ENCODE results near the gene KSR2. TPM values are rescaled to one million over a fixed set of nuclear protein-coding genes. Genes with fewer than 3 reads are reported as not detected.

KSR2 gene
- total RNA-seq, 1 experiment from 2014 or later, result 0.15 TPM

DNA sequence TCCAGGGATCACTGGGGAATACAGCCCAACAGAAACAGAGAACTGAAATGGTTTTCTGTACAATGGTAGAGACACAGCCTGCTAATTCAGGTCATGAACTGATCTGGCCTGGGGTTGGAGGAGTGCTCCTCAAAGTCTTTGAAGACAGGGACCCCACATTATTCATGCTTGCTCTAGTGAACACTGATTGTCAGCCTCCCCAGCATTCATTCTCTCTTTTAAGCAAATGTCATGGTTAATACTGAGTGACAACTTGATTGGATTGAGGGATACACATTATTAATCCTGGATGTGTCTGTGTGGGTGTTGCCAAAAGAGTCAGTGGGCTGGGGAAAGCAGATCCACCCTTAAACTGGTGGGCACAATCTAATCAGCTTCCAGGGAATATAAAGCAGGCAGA is 319.0 kb downstream of the KSR2 start:
- BruUV-seq (replicated peaks), result no TSS peak
- H3K27ac ChIP-seq (ENCODE audit: low read length), result no peak overlapping the region
- ChIA-PET POLR2A (no interaction called here), CTCF (no interaction called here)
- peaks cover 6% of the 10 kb centered on the region for H3K27me3 ChIP-seq (ENCODE audit: control insufficient read depth, insufficient read depth, low read length)
- DNase-seq (ENCODE audit: low read depth, low spot score) (no peak), ATAC-seq (no peak)
- no peaks in the 10 kb centered on the region for H3K36me3 ChIP-seq (ENCODE audit: control insufficient read depth, insufficient read depth, low read length)
- H3K9me3 ChIP-seq (ENCODE audit: control insufficient read depth, insufficient read depth, low read depth, low read length), result no peaks in the 10 kb centered on the region
- in situ Hi-C loops (cut with HindIII; ENCODE audit: low pct_unique_long_range_greater_than_20kb, low sequenced_read_pairs) (no loop called here), intact Hi-C loops (cut with micrococcal nuclease; ENCODE audit: unreplicated experiment) (no loop called here)
- no peak for TF ChIP-seq SIN3A (IDR thresholded peaks at IDR 0.05; ENCODE audit: borderline replicate concordance, insufficient read depth, low read depth, low read length)
- no peak for TF ChIP-seq TCF7L2 (IDR thresholded peaks at IDR 0.05; ENCODE audit: low read depth, low read length)
- no peak for TF ChIP-seq POLR2AphosphoS5 (IDR thresholded peaks at IDR 0.05; ENCODE audit: low read depth, low read length)
- TF ChIP-seq, protein P1, sequence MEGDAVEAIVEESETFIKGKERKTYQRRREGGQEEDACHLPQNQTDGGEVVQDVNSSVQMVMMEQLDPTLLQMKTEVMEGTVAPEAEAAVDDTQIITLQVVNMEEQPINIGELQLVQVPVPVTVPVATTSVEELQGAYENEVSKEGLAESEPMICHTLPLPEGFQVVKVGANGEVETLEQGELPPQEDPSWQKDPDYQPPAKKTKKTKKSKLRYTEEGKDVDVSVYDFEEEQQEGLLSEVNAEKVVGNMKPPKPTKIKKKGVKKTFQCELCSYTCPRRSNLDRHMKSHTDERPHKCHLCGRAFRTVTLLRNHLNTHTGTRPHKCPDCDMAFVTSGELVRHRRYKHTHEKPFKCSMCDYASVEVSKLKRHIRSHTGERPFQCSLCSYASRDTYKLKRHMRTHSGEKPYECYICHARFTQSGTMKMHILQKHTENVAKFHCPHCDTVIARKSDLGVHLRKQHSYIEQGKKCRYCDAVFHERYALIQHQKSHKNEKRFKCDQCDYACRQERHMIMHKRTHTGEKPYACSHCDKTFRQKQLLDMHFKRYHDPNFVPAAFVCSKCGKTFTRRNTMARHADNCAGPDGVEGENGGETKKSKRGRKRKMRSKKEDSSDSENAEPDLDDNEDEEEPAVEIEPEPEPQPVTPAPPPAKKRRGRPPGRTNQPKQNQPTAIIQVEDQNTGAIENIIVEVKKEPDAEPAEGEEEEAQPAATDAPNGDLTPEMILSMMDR (IDR thresholded peaks at IDR 0.05), result no peak
- TF ChIP-seq, protein P2, sequence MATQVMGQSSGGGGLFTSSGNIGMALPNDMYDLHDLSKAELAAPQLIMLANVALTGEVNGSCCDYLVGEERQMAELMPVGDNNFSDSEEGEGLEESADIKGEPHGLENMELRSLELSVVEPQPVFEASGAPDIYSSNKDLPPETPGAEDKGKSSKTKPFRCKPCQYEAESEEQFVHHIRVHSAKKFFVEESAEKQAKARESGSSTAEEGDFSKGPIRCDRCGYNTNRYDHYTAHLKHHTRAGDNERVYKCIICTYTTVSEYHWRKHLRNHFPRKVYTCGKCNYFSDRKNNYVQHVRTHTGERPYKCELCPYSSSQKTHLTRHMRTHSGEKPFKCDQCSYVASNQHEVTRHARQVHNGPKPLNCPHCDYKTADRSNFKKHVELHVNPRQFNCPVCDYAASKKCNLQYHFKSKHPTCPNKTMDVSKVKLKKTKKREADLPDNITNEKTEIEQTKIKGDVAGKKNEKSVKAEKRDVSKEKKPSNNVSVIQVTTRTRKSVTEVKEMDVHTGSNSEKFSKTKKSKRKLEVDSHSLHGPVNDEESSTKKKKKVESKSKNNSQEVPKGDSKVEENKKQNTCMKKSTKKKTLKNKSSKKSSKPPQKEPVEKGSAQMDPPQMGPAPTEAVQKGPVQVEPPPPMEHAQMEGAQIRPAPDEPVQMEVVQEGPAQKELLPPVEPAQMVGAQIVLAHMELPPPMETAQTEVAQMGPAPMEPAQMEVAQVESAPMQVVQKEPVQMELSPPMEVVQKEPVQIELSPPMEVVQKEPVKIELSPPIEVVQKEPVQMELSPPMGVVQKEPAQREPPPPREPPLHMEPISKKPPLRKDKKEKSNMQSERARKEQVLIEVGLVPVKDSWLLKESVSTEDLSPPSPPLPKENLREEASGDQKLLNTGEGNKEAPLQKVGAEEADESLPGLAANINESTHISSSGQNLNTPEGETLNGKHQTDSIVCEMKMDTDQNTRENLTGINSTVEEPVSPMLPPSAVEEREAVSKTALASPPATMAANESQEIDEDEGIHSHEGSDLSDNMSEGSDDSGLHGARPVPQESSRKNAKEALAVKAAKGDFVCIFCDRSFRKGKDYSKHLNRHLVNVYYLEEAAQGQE (IDR thresholded peaks at IDR 0.05; ENCODE audit: insufficient read depth in 1 of 2, low read depth in 2 of 2, low read length in 1 of 2), result no peak
- no peaks in the 10 kb centered on the region for H3K4me1 ChIP-seq (ENCODE audit: control insufficient read depth, insufficient read depth, low read length)
- no peak overlapping the region for H3K4me3 ChIP-seq (ENCODE audit: low read depth in 2 of 2, low read length in 2 of 2)

DNA sequence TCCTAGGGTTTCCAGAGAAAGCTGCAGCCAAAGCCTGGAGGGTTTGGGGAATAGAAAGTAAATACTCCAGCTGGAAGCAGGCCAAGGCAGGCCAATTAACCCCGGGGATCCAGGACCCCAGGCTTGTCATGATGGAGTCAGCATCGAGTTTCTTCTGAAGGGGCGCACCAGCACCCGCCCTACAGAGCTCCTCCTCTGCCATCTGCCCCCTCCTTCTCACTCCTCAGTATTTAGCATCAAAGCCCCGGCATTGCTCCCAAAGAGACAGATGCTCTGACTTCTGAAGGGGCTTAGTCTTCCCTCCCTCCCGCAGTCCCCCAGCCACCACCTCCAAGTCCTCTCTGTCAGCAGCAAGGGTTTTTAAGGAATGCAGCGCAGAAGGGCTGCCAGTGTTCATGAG is 322.3 kb downstream of the KSR2 start:
- Histone ChIP-seq H3K4me3 (ENCODE audit: low read depth in 2 of 2, low read length in 2 of 2) (no peak overlapping the region), H3K36me3 (ENCODE audit: control insufficient read depth, insufficient read depth, low read length) (no peaks in the 10 kb centered on the region), H3K4me1 (ENCODE audit: control insufficient read depth, insufficient read depth, low read length) (no peaks in the 10 kb centered on the region), H3K9me3 (ENCODE audit: control insufficient read depth, insufficient read depth, low read depth, low read length) (no peaks in the 10 kb centered on the region), H3K27me3 (ENCODE audit: control insufficient read depth, insufficient read depth, low read length) (peaks cover 6% of the 10 kb centered on the region), H3K27ac (ENCODE audit: low read length) (no peak overlapping the region)
- in situ Hi-C loops (cut with HindIII; ENCODE audit: low pct_unique_long_range_greater_than_20kb, low sequenced_read_pairs), result no loop called here
- ATAC-seq (no peak), DNase-seq (ENCODE audit: low read depth, low spot score) (no peak)
- no TSS peak for BruUV-seq (replicated peaks)
- CTCF ChIA-PET, result no interaction called here
- no peak for TF ChIP-seq POLR2AphosphoS5 (IDR thresholded peaks at IDR 0.05; ENCODE audit: low read depth, low read length)
- TF ChIP-seq, protein P2 (IDR thresholded peaks at IDR 0.05; ENCODE audit: insufficient read depth in 1 of 2, low read depth in 2 of 2, low read length in 1 of 2), result no peak
- TF ChIP-seq SIN3A (IDR thresholded peaks at IDR 0.05; ENCODE audit: borderline replicate concordance, insufficient read depth, low read depth, low read length), result no peak
- no peak for TF ChIP-seq TCF7L2 (IDR thresholded peaks at IDR 0.05; ENCODE audit: low read depth, low read length)
- TF ChIP-seq, protein P1 (IDR thresholded peaks at IDR 0.05), result no peak
- intact Hi-C loops (cut with micrococcal nuclease; ENCODE audit: unreplicated experiment), result no loop called here
- POLR2A ChIA-PET, result no interaction called here
